GM12878 (cell line): Measurements from ENCODE around the gene POLE2. TPM values are rescaled to one million over a fixed set of nuclear protein-coding genes. Genes with fewer than 3 reads are reported as not detected.

ENCODE experiments used
- ATAC-seq: fragments of 200-7000 bp; cut with Tn5 transposase; 3 replicates; pipeline ENCODE4 v1.9.1; 2020; ENCODE audit warnings: mild to moderate bottlenecking, moderate library complexity
- BruUV-seq: library from RNA; stranded (reverse); fragments of 400-500 nt; replicated peaks from 2 replicates; lab custom pipeline; 2021; lab: Mats Ljungman, UMichigan
- CTCF ChIA-PET: fragments of 300-600 bp; sonication (Branson Sonifier 250); formaldehyde crosslinking; extraction: SDS; loops from one replicate; lab custom pipeline; 2021; ENCODE audit warnings: inconsistent platforms; lab: Yijun Ruan, JAX
- POLR2A ChIA-PET: fragments of 350-600 bp; formaldehyde crosslinking; extraction: SDS; loops from one replicate; lab custom pipeline; 2021; ENCODE audit warnings: inconsistent platforms; lab: Charles Lee
- RAD21 ChIA-PET: fragments of 300-600 bp; sonication (Branson Sonifier 250); formaldehyde crosslinking; loops from one replicate; lab custom pipeline; 2023; ENCODE audit warnings: antibody characterized with exemption; ENCODE audit not compliant: unreplicated experiment; lab: Charles Lee
- SMC1A ChIA-PET: fragments of 300-600 bp; sonication (Branson Sonifier 250); formaldehyde crosslinking; loops from one replicate; lab custom pipeline; 2023; ENCODE audit not compliant: unreplicated experiment, uncharacterized antibody; lab: Charles Lee
- DNase-seq: peaks from one replicate; pipeline ENCODE4 v3.0.0-alpha.2; 2011; ENCODE audit warnings: low read depth, low spot score
- FAIRE-seq: peaks from 3 replicates; lab custom pipeline; 2011; peaks lifted over from hg19 to GRCh38; lab: Jason Lieb, UNC
- H2AFZ ChIP-seq: 2 replicates; pipeline ENCODE4 v1.6.0; 2011; ENCODE audit warnings: low read depth, low read length, control low read depth; ENCODE audit not compliant: control insufficient read depth
- H3K27ac ChIP-seq: 2 replicates; pipeline ENCODE4 v1.5.1; 2011; ENCODE audit warnings: control low read depth; ENCODE audit not compliant: control insufficient read depth, insufficient read depth
- H3K27me3 ChIP-seq, 2 experiments: replicated peaks in 1 of 2; 2 replicates each; pipeline versions ENCODE4 v1.6.0 to v1.6.1; 2011; ENCODE audit warnings: low read length in 1 of 2; ENCODE audit not compliant: control insufficient read depth in 2 of 2, insufficient read depth in 2 of 2
- H3K36me3 ChIP-seq, 2 experiments: 2 replicates each; pipeline ENCODE4 v1.5.1; 2011; ENCODE audit warnings: low read length in 1 of 2; ENCODE audit not compliant: control insufficient read depth in 2 of 2, insufficient read depth in 2 of 2
- H3K4me1 ChIP-seq: 2 replicates; pipeline ENCODE4 v1.6.1; 2011; ENCODE audit warnings: mild to moderate bottlenecking, low read length, moderate library complexity, mixed read lengths; ENCODE audit not compliant: control insufficient read depth, insufficient read depth
- H3K4me2 ChIP-seq: 2 replicates; pipeline ENCODE4 v1.6.0; 2011; ENCODE audit warnings: control low read depth; ENCODE audit not compliant: control insufficient read depth, insufficient read depth
- H3K4me3 ChIP-seq: fragments of 200-600 bp; sonication (generic); 2 replicates; pipeline ENCODE4 v1.5.1; 2016
- H3K79me2 ChIP-seq: 2 replicates; pipeline ENCODE4 v1.6.0; 2011; ENCODE audit warnings: low read length; ENCODE audit not compliant: control insufficient read depth, insufficient read depth
- H3K9ac ChIP-seq: 2 replicates; pipeline ENCODE4 v1.8.0; 2011; ENCODE audit warnings: low read length, control low read depth, mixed read lengths; ENCODE audit not compliant: control insufficient read depth, insufficient read depth
- H3K9me3 ChIP-seq: replicated peaks from 3 replicates; pipeline ENCODE4 v1.5.1; 2011; ENCODE audit warnings: mild to moderate bottlenecking, low read length; ENCODE audit not compliant: control insufficient read depth, insufficient read depth
- H4K20me1 ChIP-seq: 2 replicates; pipeline ENCODE4 v1.6.0; 2011; ENCODE audit not compliant: control insufficient read depth, insufficient read depth
- CEBPB ChIP-seq, 2 experiments: fragments of 150-350 bp in 1 of 2; IDR thresholded peaks; 2 replicates each; pipeline ENCODE4 v1.6.1; 2012 to 2014; ENCODE audit warnings: low read depth in 2 of 2, low read length in 2 of 2, borderline replicate concordance in 1 of 2, inconsistent platforms in 1 of 2
- CTCF ChIP-seq, 3 experiments: IDR thresholded peaks in 2 of 3; conservative IDR thresholded peaks in 1 of 3; 2 replicates each; pipeline ENCODE4 v1.5.1; 2011; ENCODE audit warnings: low read depth in 3 of 3, low read length in 3 of 3, mild to moderate bottlenecking in 3 of 3, control low read depth in 2 of 3, moderate library complexity in 2 of 3, inconsistent platforms in 1 of 3, mixed read lengths in 1 of 3; ENCODE audit not compliant: control insufficient read depth in 2 of 3, insufficient read depth in 1 of 3; ENCODE audit errors: extremely low read depth in 1 of 3
- EGR1 ChIP-seq, 2 experiments: IDR thresholded peaks; 1 replicate in 1 of 2; 2 replicates in 1 of 2; pipeline ENCODE4 v1.6.1; 2011 to 2012; ENCODE audit warnings: low read depth in 2 of 2, low read length in 2 of 2, borderline replicate concordance in 1 of 2, mild to moderate bottlenecking in 1 of 2, moderate library complexity in 1 of 2
- GABPA ChIP-seq: IDR thresholded peaks from 2 replicates; pipeline ENCODE4 v1.6.1; 2014; ENCODE audit warnings: antibody characterized with exemption, low read depth, mild to moderate bottlenecking, inconsistent platforms
- HDAC2 ChIP-seq: fragments of 200-600 bp; sonication (generic); IDR thresholded peaks from 2 replicates; pipeline ENCODE4 v1.6.1; 2017
- IRF3 ChIP-seq: fragments of 450-650 bp; IDR thresholded peaks from 2 replicates; pipeline ENCODE4 v1.6.1; 2014; ENCODE audit warnings: mild to moderate bottlenecking
- KDM1A ChIP-seq: fragments of 200-600 bp; sonication (generic); IDR thresholded peaks from 2 replicates; pipeline ENCODE4 v1.6.1; 2016; ENCODE audit warnings: borderline replicate concordance
- NRF1 ChIP-seq: conservative IDR thresholded peaks from 2 replicates; pipeline ENCODE4 v1.6.1; 2011; ENCODE audit warnings: mild to moderate bottlenecking, low read depth, low read length, improper control_type of control experiment
- PML ChIP-seq: IDR thresholded peaks from 2 replicates; pipeline ENCODE4 v1.6.1; 2012; ENCODE audit warnings: low read length, inconsistent platforms
- SIX5 ChIP-seq: IDR thresholded peaks from 2 replicates; pipeline ENCODE4 v1.6.1; 2011; ENCODE audit warnings: mild to moderate bottlenecking, low read depth, low read length, moderate library complexity; ENCODE audit not compliant: severe bottlenecking
- ZNF622 ChIP-seq: fragments of 450-650 bp; IDR thresholded peaks from 2 replicates; pipeline ENCODE4 v1.6.1; 2017; ENCODE audit warnings: mild to moderate bottlenecking, inconsistent platforms
- WGBS: methylation state at CpG from one replicate; pipeline ENCODE4 v1.1.6; 2016; ENCODE audit warnings: low lambda C conversion rate; ENCODE audit not compliant: insufficient replicate concordance, insufficient coverage; ENCODE audit errors: missing lambda C conversion rate; 5-methylcytosine and 5-hydroxymethylcytosine counted together
- in situ Hi-C: fragments of 300-500 bp; cut with MboI; formaldehyde crosslinking; loops from 9 replicates; pipeline ENCODE4 v1.14.3; 2018; ENCODE audit warnings: mixed read lengths
- intact Hi-C: fragments of 100-400 bp; cut with micrococcal nuclease; formaldehyde crosslinking; loops from one replicate; pipeline ENCODE4 v1.14.2; 2022; ENCODE audit not compliant: unreplicated experiment
- polyA plus RNA-seq, 11 experiments: library from polyadenylated mRNA; depleted of rRNA in 4 of 11; unstranded in 6 of 11; stranded (reverse) in 5 of 11; fragments of >200 nt; fragmentation: Nextera tagmentation in 4 of 11; fragmentation: Illumina TruSeq in 1 of 11; extraction: Ambion mirVana in 4 of 11; extraction: Trizol in 1 of 11; gene quantifications; 1 replicate in 1 of 11; 2 replicates in 10 of 11; pipeline versions ENCODE4 v1.2.1 to v1.2.3, GENCODE V29; 2011 to 2016; ENCODE audit warnings: inconsistent platforms in 2 of 11, missing spikeins in 2 of 11, low read depth in 1 of 11
- total RNA-seq, 4 experiments: library from RNA; depleted of rRNA in 3 of 4; stranded (reverse); fragments of >200 nt in 3 of 4; fragmentation: Illumina TruSeq in 1 of 4; extraction: Trizol in 1 of 4; gene quantifications; 2 replicates each; pipeline versions ENCODE4 v1.2.1 to v1.2.3, GENCODE V29; 2013 to 2021

POLE2 gene
- total and polyA plus RNA-seq, 10 of the 15 experiments (the other 5 are each of a cell fraction or from before 2014, with no cell fraction given) = 22.0 to 45.6 (median 38.8) TPM

- Histone ChIP-seq H3K4me2 (no peak overlapping the region), H2AFZ (no peak overlapping the region), H3K36me3 (peaks cover 3 to 7% of the 10 kb centered on the region in 2 experiments; a peak in 3 of 4 replicates), H3K27ac (no peak overlapping the region), H3K27me3 (no peaks in the 10 kb centered on the region), H4K20me1 (no peaks in the 10 kb centered on the region), H3K9ac (no peak overlapping the region), H3K4me3 (no peak overlapping the region), H3K4me1 (no peaks in the 10 kb centered on the region), H3K79me2 (no peaks in the 10 kb centered on the region), H3K9me3 (no peaks in the 10 kb centered on the region)
- 98% methylated on average over 4 of the region's 4 CpGs for WGBS
- CTCF ChIA-PET = interaction anchor here (0.7 kb wide), 1 partner anchor 13 kb away, joined by 3 read pairs; no protein-coding TSS in a partner anchor
- TF ChIP-seq EGR1 (IDR thresholded peaks at IDR 0.05; ENCODE audit: borderline replicate concordance in 1 of 2, low read depth in 2 of 2, low read length in 2 of 2) (no peak), CTCF (IDR thresholded peaks at IDR 0.05 in 2 of 3, conservative IDR thresholded peaks at IDR 0.05 in 1 of 3; ENCODE audit: control insufficient read depth in 2 of 3, extremely low read depth in 1 of 3, insufficient read depth in 1 of 3, low read depth in 3 of 3, low read length in 3 of 3) (peak in 2 of 3 experiments; percentile 10 to 29; a peak in 1 of 6 replicates)
- FAIRE-seq (no peak), ATAC-seq (peak; percentile 84), DNase-seq (no peak)
- BruUV-seq = no TSS peak
- POLR2A ChIA-PET = interaction anchor here (0.7 to 1.4 kb wide), 2 partner anchors 11 to 21 kb away, joined by 3 read pairs; partner anchors contain the start of gene POLE2
- SMC1A ChIA-PET = no interaction called here
- intact Hi-C loops = no loop called here
- RAD21 ChIA-PET = no interaction called here
- in situ Hi-C loops = no loop called here
Observed at GRCh38 chr14:49677643-49678042, 10.4 kb downstream of the POLE2 start.

- in situ Hi-C loops = no loop called here
- POLR2A ChIA-PET = interaction anchor here (0.5 kb wide), 1 partner anchor 9 kb away, joined by 4 read pairs; no protein-coding TSS in a partner anchor
- WGBS = 94% methylated on average over 2 of the region's 2 CpGs
Observed at GRCh38 chr14:49673586-49673985, 14.4 kb downstream of the POLE2 start.

More at GRCh38 chr14:49673586-49673985, 14.4 kb downstream of the POLE2 start:
- intact Hi-C loops = no loop called here
- H3K79me2 ChIP-seq = no peaks in the 10 kb centered on the region
- TF ChIP-seq SIX5 (no peak), PML (no peak), KDM1A (no peak), NRF1 (no peak), ZNF622 (no peak), IRF3 (no peak), HDAC2 (no peak), CEBPB (IDR thresholded peaks at IDR 0.05; ENCODE audit: borderline replicate concordance in 1 of 2, low read depth in 2 of 2, low read length in 2 of 2) (no peak), GABPA (no peak)
- no TSS peak for BruUV-seq
- no peaks in the 10 kb centered on the region for H4K20me1 ChIP-seq
- H3K4me1 ChIP-seq = no peaks in the 10 kb centered on the region
- H3K36me3 ChIP-seq = peaks cover 3 to 10% of the 10 kb centered on the region in 2 experiments; a peak in 3 of 4 replicates
- no peak overlapping the region for H3K4me3 ChIP-seq
- no peak overlapping the region for H3K9ac ChIP-seq
- DNase-seq = no peak
- H3K4me2 ChIP-seq = no peak overlapping the region
- no peak for ATAC-seq
- SMC1A ChIA-PET = no interaction called here
- no peak overlapping the region for H2AFZ ChIP-seq
- CTCF ChIA-PET = no interaction called here
- no peak overlapping the region for H3K27ac ChIP-seq
- RAD21 ChIA-PET = interaction anchor here (1.1 kb wide), 1 partner anchor 15 kb away, joined by 3 read pairs; the partner anchor contains the start of gene POLE2
- H3K27me3 ChIP-seq = no peaks in the 10 kb centered on the region
- H3K9me3 ChIP-seq = no peaks in the 10 kb centered on the region
- no peak for FAIRE-seq
